ENCODE data around the gene CXCL6. TPM values are rescaled to one million over a fixed set of nuclear protein-coding genes. Genes with fewer than 3 reads are reported as not detected.

Gene CXCL6
- total RNA-seq, 4 donors from 2014 or later, result not detected

DNA sequence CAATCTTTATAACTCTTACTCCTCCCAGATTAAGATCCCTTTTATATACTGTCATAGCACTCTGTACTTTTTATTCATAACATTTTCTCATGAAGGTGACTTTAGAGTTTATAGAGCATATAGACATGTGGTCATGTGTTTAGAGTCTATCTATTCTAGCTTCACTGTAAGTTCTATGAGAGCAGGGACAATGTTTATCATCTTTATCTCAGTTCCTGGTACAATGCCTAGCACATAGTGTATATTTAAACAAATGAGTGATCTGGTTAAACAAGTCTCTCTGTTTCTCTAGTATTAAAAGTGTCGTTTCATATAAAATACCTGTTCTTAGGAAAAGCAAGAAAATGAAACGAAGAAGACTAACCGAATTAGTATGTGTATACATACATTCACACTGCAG, 3.2 kb downstream of the CXCL6 start:
- Histone ChIP-seq H3K9me3 (no peaks in the 10 kb centered on the region), H3K27me3 (peaks cover 39% of the 10 kb centered on the region), H3K36me3 (no peaks in the 10 kb centered on the region), H3K4me1 (peaks cover 10% of the 10 kb centered on the region), H3K4me3 (no peak overlapping the region), H3K27ac (no peak overlapping the region)
- 75% methylated on average over 3 of the region's 3 CpGs for WGBS
- TF ChIP-seq EP300 (IDR thresholded peaks at IDR 0.05), result no peak
- TF ChIP-seq, protein P1, sequence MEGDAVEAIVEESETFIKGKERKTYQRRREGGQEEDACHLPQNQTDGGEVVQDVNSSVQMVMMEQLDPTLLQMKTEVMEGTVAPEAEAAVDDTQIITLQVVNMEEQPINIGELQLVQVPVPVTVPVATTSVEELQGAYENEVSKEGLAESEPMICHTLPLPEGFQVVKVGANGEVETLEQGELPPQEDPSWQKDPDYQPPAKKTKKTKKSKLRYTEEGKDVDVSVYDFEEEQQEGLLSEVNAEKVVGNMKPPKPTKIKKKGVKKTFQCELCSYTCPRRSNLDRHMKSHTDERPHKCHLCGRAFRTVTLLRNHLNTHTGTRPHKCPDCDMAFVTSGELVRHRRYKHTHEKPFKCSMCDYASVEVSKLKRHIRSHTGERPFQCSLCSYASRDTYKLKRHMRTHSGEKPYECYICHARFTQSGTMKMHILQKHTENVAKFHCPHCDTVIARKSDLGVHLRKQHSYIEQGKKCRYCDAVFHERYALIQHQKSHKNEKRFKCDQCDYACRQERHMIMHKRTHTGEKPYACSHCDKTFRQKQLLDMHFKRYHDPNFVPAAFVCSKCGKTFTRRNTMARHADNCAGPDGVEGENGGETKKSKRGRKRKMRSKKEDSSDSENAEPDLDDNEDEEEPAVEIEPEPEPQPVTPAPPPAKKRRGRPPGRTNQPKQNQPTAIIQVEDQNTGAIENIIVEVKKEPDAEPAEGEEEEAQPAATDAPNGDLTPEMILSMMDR (IDR thresholded peaks at IDR 0.05), result no peak
- no peak for TF ChIP-seq POLR2AphosphoS5 (IDR thresholded peaks at IDR 0.05)
- no peak for TF ChIP-seq POLR2A (IDR thresholded peaks at IDR 0.05)
- no peak for DNase-seq (ENCODE audit: low spot score in 2 of 2)

DNA sequence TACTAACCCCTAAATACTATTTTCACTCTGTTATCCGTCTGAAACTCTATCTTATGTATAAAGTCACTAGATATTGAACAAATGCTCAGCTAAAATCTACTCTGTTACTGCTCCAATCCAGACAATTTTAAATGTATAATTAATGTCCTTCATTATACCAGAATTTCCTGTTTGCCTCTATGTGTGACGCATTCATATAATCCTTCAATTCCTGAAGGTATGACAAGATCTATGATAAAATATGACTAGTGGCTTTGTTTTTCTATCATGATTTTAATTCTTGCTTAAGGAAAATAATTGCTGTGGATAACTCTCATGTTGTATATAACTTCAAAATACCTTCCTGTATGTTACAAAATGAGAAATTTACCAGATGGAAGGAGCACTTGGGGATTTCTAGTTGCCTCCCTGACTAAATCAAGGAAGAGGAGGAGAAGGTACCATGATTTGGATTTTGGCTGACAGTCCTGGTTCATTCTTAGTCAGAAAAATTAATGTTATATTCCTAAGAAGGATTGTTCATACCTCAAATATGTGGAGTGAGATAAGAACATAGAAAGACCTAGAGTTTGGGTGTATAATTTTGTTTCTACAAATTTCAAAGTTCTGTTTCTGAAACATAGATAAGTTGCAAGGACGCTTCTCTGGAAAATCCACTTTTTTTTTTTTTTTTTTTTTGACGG, 4.9 kb downstream of the CXCL6 start:
- TF ChIP-seq EP300 (IDR thresholded peaks at IDR 0.05) (no peak), POLR2A (IDR thresholded peaks at IDR 0.05) (no peak), POLR2AphosphoS5 (IDR thresholded peaks at IDR 0.05) (no peak)
- TF ChIP-seq, protein P1 (IDR thresholded peaks at IDR 0.05), result no peak
- H3K27me3 ChIP-seq, result peaks cover 35% of the 10 kb centered on the region
- peaks cover 8% of the 10 kb centered on the region for H3K4me1 ChIP-seq
- H3K4me3 ChIP-seq, result no peak overlapping the region
- no peak overlapping the region for H3K27ac ChIP-seq
- DNase-seq (ENCODE audit: low spot score in 2 of 2), result no peak
- WGBS, result 62% methylated on average over 4 of the region's 4 CpGs
- H3K36me3 ChIP-seq, result no peaks in the 10 kb centered on the region
- no peaks in the 10 kb centered on the region for H3K9me3 ChIP-seq

DNA sequence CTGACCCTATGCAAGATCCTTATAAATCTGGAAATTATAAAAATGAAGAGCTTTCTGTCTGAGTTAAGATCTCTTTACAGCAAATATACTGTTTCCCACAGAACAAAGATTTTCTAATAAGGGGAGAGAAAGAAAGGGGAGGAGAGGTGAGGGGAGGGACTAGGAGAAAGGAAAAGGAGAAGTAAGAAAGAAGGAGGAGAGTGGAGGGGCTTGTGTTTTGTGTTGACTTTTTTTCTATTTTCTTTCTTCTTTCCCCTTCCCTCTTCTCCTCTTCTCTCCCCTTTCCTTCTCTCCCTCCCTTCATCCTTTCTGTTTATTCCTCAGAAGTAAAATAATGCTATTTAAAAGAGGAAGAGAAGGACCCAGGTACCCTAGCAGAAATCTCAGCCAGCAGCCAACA, 6.2 kb downstream of the CXCL6 start:
- Histone ChIP-seq H3K36me3 (no peaks in the 10 kb centered on the region), H3K4me3 (no peak overlapping the region), H3K27ac (no peak overlapping the region), H3K9me3 (no peaks in the 10 kb centered on the region), H3K27me3 (peaks cover 22% of the 10 kb centered on the region), H3K4me1 (no peaks in the 10 kb centered on the region)
- TF ChIP-seq, protein P1 (IDR thresholded peaks at IDR 0.05), result no peak
- no peak for TF ChIP-seq POLR2A (IDR thresholded peaks at IDR 0.05)
- no peak for TF ChIP-seq POLR2AphosphoS5 (IDR thresholded peaks at IDR 0.05)
- no peak for TF ChIP-seq EP300 (IDR thresholded peaks at IDR 0.05)
- DNase-seq (ENCODE audit: low spot score in 2 of 2), result no peak

DNA sequence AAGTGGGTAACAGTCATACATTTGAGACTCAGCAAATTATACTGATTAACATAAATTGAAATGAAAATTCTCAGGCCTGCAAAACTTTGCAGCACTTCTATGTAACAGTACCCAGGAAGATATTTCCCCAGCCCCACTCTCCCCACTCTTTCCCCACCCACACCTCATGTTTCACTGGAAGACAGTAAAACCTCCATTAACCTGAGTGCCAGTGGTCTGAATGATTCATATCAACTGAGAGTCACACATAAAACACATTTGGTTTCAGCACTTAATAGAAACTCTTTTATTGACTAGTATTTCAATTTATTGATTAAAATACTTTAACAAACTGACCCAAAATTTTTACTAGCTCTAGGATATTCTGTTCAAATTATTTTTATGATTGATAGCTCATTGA, 6.9 kb downstream of the CXCL6 start:
- Histone ChIP-seq H3K4me3 (no peak overlapping the region), H3K36me3 (no peaks in the 10 kb centered on the region), H3K4me1 (no peaks in the 10 kb centered on the region), H3K27ac (no peak overlapping the region), H3K27me3 (peaks cover 16% of the 10 kb centered on the region), H3K9me3 (no peaks in the 10 kb centered on the region)
- no peak for TF ChIP-seq EP300 (IDR thresholded peaks at IDR 0.05)
- no peak for TF ChIP-seq POLR2AphosphoS5 (IDR thresholded peaks at IDR 0.05)
- DNase-seq (ENCODE audit: low spot score in 2 of 2), result no peak

DNA sequence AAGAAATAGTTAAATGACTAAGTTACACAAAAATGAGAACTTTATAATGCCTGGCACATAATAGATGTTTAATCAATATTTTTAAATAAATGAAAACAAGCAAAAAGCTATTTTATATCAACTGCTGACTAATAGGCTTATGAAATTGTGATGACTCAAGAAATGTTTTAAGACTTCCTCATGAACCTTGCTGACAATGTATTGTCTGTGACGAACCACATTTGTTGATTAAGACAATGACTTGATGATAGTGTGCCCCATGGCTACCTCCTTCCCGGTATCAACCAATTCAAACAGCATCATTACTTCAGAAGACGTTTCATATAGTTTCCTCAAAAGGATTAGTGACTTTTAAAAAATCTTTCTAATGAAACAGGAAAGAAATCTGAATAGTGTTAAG, 7.9 kb downstream of the CXCL6 start:
- no peaks in the 10 kb centered on the region for H3K36me3 ChIP-seq
- WGBS, result 67% methylated on average over 3 of the region's 3 CpGs
- no peak overlapping the region for H3K27ac ChIP-seq
- TF ChIP-seq, protein P1 (IDR thresholded peaks at IDR 0.05), result no peak
- TF ChIP-seq POLR2AphosphoS5 (IDR thresholded peaks at IDR 0.05) (no peak), POLR2A (IDR thresholded peaks at IDR 0.05) (no peak), EP300 (IDR thresholded peaks at IDR 0.05) (no peak)
- H3K4me3 ChIP-seq, result no peak overlapping the region
- no peaks in the 10 kb centered on the region for H3K4me1 ChIP-seq
- H3K27me3 ChIP-seq, result peaks cover 11% of the 10 kb centered on the region
- no peaks in the 10 kb centered on the region for H3K9me3 ChIP-seq
- no peak for DNase-seq (ENCODE audit: low spot score in 2 of 2)

DNA sequence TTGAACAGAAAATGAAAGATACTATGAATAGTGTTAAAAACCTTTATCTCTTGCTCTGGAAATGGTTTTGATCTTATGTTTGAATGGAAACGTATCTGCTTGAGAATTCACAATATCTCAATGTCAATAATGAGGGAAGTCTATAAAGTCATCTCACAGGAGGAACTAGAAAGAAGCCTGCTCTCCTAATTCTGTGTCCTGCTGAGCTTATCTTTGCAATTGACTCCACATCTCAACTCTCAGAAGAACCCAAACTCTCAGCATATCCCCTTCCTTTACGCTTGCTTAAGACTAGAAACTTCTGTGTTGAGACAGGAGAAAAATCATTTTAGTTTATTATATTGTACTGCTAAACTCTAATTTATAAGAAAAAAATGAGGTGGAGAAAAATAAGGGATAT, 8.3 kb downstream of the CXCL6 start:
- DNase-seq (ENCODE audit: low spot score in 2 of 2), result no peak
- Histone ChIP-seq H3K27ac (no peak overlapping the region), H3K36me3 (no peaks in the 10 kb centered on the region), H3K9me3 (no peaks in the 10 kb centered on the region), H3K4me1 (no peaks in the 10 kb centered on the region), H3K4me3 (no peak overlapping the region), H3K27me3 (peaks cover 11% of the 10 kb centered on the region)
- no peak for TF ChIP-seq POLR2A (IDR thresholded peaks at IDR 0.05)
- TF ChIP-seq EP300 (IDR thresholded peaks at IDR 0.05), result no peak
- TF ChIP-seq POLR2AphosphoS5 (IDR thresholded peaks at IDR 0.05), result no peak
- TF ChIP-seq, protein P1 (IDR thresholded peaks at IDR 0.05), result no peak
- 68% methylated on average over 2 of the region's 2 CpGs for WGBS
